GM12874 (cell line): ENCODE data around the gene FANK1.

Source experiments
- TF ChIP-seq, protein P1 (sequence below): IDR thresholded peaks from 2 replicates; pipeline ENCODE4 v1.5.1; 2011; ENCODE audit warnings: low read depth, mild to moderate bottlenecking, control low read depth, low read length, moderate library complexity; ENCODE audit not compliant: insufficient read depth

Gene FANK1

DNA sequence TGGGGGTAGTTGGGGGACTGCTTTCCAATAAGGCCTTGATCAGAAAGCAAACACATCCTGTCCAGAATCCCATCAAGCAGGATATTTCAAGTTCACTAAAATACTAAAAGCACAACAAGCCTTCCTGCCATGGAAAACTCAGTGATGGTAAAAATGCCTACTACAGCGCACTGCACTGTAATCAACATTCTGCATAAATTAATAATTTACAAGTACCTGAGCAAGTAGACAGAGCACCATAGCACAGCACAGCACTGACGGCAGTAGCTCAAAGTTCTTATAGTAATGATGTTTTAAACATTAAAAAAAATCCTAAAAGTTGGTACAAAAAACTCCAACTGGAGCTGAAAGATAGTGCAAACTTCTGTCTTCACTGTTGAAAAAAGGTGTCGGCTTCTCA lies 120.5 kb downstream of the FANK1 start:
- TF ChIP-seq, protein P1, sequence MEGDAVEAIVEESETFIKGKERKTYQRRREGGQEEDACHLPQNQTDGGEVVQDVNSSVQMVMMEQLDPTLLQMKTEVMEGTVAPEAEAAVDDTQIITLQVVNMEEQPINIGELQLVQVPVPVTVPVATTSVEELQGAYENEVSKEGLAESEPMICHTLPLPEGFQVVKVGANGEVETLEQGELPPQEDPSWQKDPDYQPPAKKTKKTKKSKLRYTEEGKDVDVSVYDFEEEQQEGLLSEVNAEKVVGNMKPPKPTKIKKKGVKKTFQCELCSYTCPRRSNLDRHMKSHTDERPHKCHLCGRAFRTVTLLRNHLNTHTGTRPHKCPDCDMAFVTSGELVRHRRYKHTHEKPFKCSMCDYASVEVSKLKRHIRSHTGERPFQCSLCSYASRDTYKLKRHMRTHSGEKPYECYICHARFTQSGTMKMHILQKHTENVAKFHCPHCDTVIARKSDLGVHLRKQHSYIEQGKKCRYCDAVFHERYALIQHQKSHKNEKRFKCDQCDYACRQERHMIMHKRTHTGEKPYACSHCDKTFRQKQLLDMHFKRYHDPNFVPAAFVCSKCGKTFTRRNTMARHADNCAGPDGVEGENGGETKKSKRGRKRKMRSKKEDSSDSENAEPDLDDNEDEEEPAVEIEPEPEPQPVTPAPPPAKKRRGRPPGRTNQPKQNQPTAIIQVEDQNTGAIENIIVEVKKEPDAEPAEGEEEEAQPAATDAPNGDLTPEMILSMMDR, result no peak

- TF ChIP-seq, protein P1, result no peak
Observed at GRCh38 chr10:126017961-126018560, 121.7 kb downstream of the FANK1 start.

GRCh38 chr10:126021833-126022500 lies 125.6 kb downstream of the FANK1 start:
- TF ChIP-seq, protein P1, result no peak

DNA sequence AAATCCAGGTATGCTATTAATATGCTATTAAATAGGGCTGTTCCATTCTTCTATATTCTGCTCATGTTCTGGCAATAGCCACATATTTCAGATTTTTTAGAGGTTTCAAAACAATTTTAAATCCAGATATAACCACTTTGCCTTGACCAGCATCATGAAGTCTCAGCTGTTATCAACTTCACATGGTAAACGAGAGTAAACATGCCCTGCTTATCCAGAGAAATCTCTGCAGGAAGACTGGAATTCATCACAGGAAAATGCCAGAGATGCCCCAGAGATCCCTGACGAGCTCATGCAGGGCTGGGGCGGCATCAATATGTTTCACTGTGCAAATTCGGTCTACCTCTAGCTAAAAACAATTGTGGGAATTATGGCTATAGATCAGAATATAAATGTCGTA lies 126.5 kb downstream of the FANK1 start:
- TF ChIP-seq, protein P1, result no peak

DNA sequence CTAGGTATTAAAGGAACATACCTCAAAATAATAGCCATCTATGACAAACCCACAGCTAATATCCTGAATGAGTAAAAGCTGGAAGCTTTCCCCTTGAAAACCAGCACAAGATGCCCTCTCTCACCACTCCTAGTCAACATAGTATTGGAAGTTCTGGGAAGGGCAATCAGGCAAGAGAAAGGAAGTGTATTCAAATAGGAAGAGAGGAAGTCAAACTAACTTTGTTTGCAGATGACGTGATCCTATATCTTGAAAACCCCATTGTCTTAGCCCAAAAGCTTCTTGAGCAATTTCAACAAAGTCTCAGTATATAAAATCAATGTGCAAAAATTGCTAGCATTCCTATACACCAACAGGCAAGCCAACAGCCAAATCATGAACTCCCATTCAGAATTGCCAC lies 131.3 kb downstream of the FANK1 start:
- TF ChIP-seq, protein P1, result no peak

GRCh38 chr10:126029999-126030398 lies 133.6 kb downstream of the FANK1 start:
- TF ChIP-seq, protein P1, result no peak

- TF ChIP-seq, protein P1, result no peak
Observed at GRCh38 chr10:126034586-126034985, 138.2 kb downstream of the FANK1 start.
